Stomach (tissue), 4 donors: ENCODE data around the gene CNTN1.

Experiments
- POLR2A ChIP-seq, 4 donors: fragments of 450-650 bp; IDR thresholded peaks; one replicate each; pipeline ENCODE4 v1.6.1; 2016; ENCODE audit warnings: antibody characterized with exemption in 4 of 4, control low read depth in 2 of 4, mild to moderate bottlenecking in 1 of 4, moderate library complexity in 1 of 4
- POLR2AphosphoS5 ChIP-seq, 3 donors: sonication (generic); formaldehyde crosslinking; IDR thresholded peaks; one replicate each; pipeline ENCODE4 v1.6.1; 2016; ENCODE audit warnings: antibody characterized with exemption in 3 of 3

DNA sequence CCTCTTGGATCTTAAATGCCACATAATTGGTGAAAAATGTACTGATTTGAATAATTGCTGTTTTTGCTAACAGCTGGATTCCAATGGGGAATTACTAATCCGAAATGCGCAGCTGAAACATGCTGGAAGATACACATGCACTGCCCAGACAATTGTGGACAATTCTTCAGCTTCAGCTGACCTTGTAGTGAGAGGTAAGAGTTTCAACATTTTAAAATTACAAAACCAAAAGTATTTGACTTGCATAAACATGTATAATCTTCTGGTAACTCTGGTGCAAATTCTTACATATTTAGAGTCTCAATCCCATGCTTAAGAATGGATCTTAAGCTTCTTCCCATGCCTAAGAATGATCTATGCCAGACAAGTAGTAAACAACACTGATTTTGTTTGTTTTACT is 266.8 kb downstream of the CNTN1 start:
- no peak for TF ChIP-seq POLR2A (IDR thresholded peaks at IDR 0.05)
- TF ChIP-seq POLR2AphosphoS5 (IDR thresholded peaks at IDR 0.05): peak in 1 of 3 donors; percentile 29
